ENCODE measurements around the gene AP1S2.
A peak's percentile ranks its signal among the peaks of the same experiment; 100 is the strongest.

The AP1S2 gene

DNA sequence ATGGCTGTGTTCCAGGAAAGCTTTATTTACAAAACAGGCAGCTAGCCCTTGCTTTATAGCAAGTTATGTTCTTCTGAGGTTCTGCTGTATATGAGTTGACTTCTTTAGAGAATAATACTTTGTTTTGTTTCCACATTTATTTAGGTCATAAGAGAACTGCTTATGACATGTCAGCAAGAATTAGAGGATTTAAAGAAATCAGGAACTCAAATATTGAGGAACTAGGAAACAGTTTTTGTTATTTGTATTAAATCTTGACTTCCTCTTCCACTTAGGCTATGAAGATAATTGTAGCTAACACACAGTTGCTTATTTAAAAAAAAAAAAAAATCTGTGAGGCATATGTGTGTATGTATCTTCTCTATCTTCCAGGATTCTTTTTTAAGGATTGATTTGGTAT is 50.0 kb downstream of the AP1S2 start:
- DNase-seq: no peak

DNA sequence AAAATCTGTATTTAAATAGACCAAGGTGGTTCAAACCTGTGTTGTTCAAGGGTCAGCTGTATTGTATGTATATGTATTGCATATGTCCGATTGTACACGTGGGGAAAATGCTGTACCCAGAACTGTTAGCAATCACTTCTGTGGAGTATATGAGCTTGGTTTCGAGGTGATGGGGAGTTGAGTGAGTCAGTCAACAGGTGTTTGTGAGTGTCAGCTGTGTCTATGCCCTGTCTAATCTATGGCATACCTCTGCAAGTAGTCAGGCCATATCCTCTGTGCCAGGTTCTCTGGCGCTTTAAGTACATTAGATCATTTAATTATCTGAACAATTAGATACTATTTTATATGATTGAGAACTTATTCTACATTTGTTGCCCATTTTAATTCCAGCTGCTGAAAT is 56.9 kb downstream of the AP1S2 start:
- DNase-seq: no peak

DNA sequence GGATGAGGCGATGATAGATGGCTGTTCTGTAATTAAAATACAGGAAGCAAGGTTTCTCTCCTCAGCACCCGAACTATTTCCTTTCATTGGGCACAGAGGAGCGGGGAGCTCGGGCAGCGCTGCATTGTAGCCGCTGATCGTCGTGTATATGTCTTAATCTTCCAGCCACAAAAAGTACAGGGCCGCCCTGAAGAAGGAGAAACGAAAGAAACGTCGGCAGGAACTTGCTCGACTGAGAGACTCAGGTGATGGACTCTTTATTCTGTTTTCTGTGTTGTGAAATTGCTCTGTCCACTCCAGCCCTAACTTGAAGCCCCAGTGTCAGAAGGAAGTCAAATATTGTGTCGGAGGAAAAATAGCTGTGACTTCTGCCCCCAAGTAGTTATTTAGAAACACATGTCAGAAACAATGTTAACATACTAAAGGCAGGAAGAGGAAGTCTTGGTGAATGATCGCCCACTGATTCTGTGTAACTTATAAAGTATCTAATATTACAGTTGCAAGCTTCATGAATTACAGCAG is 63.8 kb downstream of the AP1S2 start:
- DNase-seq: peak in 1 of 3 experiments; percentile 75

DNA sequence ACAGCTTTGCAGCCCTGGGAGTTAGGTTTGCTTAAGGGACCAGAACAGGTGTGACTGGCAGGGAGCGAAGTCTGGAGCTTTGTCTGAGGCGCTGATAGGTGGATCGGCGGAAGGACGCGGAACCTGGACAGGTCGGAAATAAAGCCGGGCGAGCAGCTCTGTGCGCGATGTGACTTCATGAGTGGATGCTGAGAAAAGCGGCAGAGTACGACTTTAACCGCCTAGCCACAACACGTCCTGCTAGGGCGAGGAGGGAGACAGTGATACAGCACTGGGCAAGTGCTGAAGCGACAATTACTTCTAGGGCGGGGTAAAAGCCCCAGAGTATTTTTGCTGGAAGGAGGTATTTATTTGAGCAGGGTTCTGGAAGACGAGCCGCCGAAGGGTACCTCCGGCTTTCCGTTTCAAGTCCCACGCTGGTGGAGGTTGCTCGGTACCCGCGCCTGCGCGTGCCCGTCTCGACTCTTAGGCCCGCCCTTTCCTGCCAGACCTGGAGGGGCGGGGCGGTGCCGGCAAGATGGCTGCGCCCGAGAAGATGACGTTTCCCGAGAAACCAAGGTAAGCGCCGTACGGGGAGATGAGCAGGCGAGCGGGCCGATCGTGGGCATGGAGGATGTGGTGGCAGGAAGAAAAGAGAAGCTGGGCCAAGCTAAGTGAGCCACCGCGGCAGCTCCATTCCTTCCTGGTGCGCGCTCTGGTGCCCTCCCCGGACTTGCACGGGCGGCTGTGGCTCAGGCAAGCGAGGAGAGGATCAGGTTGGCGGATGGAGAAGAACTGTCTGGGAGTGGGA is 64.4 kb downstream of the AP1S2 start, which contains the start of gene ZRSR2:
ZRSR2 (plus strand) TSS at position 506 of the 790 bp plus-strand sequence; CDS start at position 518, 12 bp downstream.
- peak; percentile 89 to 99 (median 98) for DNase-seq

DNA sequence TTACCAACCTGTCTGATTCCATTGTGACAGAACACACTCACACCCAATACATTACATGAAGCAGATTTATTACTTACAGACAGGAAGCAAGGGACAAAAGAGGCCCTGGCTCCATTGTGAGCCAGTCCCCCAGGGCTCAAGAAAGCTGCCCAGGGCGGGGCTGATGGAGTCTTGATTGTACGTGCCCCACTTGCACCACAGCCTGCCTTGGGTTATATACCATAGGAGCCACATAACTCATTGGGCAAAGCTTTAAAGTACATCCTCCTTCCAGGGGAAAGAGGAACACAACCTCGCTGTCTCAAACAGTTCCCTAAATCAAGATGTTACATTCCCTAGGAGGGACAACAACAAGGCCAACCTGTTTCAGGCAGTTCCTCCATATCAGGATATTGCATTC is 67.7 kb downstream of the AP1S2 start:
- DNase-seq: peak in 1 of 3 experiments; percentile 59

DNA sequence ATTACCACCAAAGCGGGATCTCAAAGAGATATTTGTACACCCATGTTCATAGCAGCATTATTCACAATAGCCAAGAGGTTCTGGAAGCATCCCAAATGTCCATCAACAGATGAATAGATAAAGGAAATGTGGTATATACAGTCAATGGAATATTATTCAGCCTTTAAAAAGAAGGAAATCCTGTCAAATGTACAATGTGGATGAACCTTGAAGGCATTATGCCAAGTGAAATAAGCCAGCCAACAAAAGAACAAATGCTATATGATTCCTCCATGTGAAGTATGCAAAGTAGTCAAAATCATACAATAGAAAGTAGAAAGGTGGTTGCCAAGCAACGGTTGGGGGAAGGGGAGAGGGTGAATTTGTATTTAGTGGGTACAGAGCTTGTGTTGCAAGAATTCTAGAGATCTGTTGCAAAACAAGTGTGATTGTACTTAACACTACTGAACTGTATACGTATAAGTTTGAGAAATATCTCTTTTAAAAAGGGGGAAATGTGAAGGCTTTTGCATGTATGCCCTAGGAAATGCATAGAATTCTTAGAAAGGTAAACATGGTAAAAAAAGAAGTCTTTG is 69.3 kb downstream of the AP1S2 start:
- DNase-seq: no peak

DNA sequence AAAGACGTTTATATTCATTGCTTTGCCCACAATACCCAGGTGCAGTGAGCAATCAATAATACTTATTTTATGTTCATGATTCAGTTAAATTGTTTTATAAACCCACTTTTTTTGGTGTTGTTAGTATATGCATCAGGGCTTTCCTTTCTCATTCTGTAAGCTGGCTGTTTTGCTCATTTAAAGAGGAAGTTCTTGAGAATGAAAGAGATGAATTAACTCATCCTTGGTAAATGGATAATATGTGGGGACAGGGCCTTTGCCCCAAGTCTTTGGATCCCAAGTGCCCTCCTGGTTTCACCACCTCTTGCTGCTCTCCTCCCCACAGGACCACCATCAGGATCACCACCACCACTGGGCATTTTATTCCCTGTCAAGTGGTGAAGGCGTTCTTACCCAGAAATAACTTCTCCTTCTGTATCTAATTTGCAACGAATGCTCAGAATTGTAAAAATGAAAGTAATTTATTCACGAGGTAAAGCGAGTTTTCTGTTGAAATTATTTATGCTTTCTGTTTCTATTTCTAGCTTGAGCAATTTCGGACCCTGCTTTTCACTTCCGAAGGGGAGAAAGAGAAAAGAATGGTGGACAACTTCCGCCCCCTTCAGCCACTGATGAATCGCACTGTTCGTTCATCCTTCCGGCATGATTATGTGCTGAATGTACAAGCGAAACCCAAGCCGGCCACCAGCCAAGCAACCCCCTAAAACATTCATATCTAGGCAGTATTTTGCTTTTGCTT is 72.5 kb downstream of the AP1S2 start:
- no peak for DNase-seq
